ENCODE measurements around the gene LRIG2.
"Not testable (repeated sequence)": the region's sequence is repeated elsewhere in the genome, so short reads cannot be mapped to it uniquely, and the experiment has no call there.

The LRIG2 gene, protein sequence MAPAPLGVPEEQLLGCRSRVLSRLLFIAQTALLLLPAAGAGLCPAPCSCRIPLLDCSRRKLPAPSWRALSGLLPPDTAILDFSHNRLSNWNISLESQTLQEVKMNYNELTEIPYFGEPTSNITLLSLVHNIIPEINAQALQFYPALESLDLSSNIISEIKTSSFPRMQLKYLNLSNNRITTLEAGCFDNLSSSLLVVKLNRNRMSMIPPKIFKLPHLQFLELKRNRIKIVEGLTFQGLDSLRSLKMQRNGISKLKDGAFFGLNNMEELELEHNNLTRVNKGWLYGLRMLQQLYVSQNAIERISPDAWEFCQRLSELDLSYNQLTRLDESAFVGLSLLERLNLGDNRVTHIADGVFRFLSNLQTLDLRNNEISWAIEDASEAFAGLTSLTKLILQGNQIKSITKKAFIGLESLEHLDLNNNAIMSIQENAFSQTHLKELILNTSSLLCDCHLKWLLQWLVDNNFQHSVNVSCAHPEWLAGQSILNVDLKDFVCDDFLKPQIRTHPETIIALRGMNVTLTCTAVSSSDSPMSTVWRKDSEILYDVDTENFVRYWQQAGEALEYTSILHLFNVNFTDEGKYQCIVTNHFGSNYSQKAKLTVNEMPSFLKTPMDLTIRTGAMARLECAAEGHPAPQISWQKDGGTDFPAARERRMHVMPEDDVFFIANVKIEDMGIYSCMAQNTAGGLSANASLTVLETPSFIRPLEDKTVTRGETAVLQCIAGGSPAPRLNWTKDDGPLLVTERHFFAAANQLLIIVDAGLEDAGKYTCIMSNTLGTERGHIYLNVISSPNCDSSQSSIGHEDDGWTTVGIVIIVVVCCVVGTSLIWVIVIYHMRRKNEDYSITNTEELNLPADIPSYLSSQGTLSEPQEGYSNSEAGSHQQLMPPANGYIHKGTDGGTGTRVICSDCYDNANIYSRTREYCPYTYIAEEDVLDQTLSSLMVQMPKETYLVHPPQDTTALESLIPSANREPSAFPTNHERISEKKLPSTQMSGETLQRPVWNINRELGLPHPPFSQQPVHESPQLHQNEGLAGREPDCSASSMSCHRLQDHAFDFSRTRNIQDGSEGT

DNA sequence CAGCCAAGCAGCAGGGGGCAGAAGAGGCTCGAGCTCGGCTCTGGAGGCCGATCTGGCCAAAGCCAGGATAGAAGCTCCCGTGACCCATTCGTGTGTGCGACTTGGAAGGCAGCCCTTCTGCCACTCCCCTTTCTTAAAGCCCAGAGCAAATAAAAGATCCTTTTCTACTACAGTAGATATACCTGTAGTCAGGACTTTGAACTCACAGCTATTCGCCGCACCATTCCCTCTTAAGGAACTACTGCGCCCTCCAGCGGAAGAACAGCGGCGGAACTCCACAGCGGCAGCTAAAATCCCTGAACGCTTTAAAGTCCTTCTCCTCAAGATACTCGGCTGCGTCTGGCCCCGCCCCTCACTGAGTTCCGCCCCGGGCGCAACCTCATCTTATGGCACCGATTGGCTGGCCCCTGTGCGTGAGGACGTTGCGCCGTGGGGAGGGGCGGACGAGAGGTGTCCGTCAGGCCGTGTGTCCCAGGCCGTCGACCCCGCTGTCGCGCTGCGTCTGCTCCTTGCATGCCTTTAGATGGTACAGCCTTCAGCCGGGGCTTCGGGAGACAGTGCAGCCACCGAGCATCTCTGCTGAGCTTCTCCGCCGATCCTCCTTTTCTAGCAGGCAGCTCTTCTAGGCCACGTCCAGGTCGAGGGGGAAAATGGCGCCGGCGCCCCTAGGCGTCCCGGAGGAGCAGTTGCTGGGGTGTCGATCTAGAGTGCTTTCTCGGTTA lies at the start of gene LRIG2:
Gene LRIG2, plus strand, starts transcription at position 442 of the 722 bp plus-strand sequence. Its CDS starts 209 bp downstream, at position 651.
- peak; percentile 98 for DNase-seq

GRCh38 chr1:113023316-113023715 lies 49.7 kb upstream of the LRIG2 start:
- not testable (repeated sequence) for DNase-seq, ATAC-seq

More for the DNA sequence above, at the start of gene LRIG2:
- ATAC-seq, result peak; percentile 99

GRCh38 chr1:113027007-113027406 lies 46.0 kb upstream of the LRIG2 start:
- DNase-seq (no peak), ATAC-seq (no peak)

DNA sequence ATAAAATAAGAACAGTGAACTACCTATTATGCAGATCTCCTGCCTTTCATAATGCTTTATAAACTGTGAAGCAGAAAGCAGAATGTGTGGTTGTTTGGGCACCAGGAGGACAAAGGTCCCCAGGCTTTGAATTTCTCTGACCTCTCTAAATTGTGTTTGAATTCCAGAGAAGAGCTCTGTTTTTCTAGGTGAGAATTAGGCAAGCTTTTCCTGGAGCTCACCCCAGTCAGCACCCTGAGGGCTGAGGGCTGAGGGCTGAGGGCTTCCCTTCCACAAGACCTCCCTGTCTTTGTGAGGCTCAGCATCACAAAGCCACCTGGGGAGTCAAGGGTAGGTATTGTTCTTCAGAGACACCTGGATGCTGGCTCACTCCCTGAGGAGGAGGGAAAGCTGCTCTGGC lies 45.5 kb upstream of the LRIG2 start:
- ATAC-seq (no peak), DNase-seq (no peak)

DNA sequence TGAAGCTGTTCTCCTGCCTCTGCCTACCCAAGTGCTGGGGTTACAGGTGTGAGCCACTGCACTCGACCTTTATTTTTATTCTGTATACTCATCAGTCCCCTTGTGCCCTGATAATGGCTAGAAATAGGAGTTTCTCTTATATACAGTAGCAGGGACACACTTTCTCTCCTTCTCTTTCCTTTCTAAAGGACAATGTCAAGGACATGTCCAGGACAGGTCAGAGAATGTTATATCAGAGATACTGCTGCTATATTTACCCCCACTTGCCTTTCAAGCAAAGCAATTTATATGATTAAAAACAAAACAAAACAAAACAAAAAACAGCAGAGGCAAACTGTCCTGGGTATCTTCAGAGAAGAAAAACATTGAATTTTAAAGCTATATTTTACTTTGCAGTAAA lies 43.2 kb upstream of the LRIG2 start:
- DNase-seq (no peak), ATAC-seq (no peak)

GRCh38 chr1:113031171-113031933 lies 41.6 kb upstream of the LRIG2 start:
- ATAC-seq, result no peak
- no peak for DNase-seq

- no peak for DNase-seq
- ATAC-seq, result no peak
These were observed 37.9 kb upstream of the LRIG2 start for GRCh38 chr1:113035086-113035485.

GRCh38 chr1:113036639-113037321 lies 36.2 kb upstream of the LRIG2 start:
- ATAC-seq (no peak), DNase-seq (no peak)

- no peak for DNase-seq
- no peak for ATAC-seq
These were observed 33.0 kb upstream of the LRIG2 start for GRCh38 chr1:113040041-113040440.

- DNase-seq (no peak), ATAC-seq (no peak)
These were observed 32.1 kb upstream of the LRIG2 start for GRCh38 chr1:113040718-113041412.

DNA sequence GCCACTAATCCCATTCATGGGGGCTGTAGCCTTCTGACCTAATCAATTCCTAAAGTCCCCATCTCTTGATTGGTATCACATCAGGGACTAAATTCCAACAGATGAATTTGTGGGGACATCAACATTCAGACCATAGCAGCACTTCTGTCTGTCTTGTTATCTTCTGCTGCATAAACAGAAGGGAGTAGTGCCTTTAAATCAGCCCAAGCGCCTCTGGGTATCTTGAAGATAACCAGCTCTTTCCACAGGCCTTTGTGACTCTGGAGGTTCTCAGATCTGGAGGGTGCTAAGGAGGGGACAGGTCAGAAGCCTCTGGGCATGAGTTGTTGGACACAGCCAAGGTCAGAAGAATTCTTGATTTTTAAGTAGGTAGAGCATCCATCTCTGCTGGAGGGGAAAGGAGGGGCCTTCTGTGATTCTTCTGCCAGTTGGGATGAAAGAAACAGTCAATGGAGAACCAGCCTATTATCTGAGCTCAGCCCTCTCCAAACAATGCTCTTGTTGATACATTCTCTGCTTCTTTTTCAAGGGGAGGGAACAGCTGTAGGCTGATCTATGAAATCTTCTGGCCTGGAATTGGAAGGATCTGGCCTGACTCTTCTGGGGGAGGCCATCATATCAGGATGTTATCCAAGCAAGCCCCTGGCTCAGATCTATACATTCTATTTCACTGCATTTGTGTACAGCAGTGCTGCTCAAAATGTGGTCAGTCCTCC lies 31.3 kb upstream of the LRIG2 start:
- DNase-seq (no peak), ATAC-seq (no peak)

- ATAC-seq, result peak; percentile 10
- peak; percentile 35 for DNase-seq
These were observed 30.5 kb upstream of the LRIG2 start for GRCh38 chr1:113042285-113043143.

DNA sequence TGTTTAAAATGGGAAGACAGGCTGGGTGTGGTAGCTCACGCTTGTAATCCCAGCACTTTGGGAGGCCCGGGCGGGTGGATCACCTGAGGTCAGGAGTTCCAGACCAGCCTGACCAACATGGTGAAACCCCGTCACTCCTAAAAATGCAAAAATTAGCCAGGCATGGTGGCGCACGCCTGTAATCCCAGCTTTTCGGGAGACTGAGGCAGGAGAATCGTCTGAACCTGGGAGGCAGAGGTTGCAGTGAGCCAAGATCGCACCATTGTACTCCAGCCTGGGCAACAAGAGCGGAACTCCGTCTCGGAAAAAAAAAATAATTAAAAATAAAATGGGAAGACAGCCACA lies 29.9 kb upstream of the LRIG2 start:
- ATAC-seq, DNase-seq: not testable (repeated sequence)

DNA sequence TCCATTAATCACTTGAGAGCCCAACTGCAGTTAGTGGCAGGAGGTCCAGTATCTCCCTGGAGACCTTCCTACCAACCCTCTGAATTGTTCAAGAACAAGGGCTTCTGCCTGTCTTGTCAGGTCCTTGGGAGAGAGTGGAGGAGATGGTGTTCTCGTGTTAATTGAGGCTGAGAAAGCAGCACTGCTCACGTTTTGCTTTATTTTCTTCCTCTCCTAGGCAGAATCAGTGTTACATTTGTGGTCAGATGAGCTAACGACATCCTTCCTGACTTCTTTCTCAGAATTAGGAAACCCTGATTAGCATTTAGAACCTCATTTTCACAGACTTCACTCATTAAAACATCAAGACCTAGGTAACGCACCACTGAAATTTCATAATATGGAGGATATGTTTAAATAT lies 26.4 kb upstream of the LRIG2 start:
- DNase-seq (no peak), ATAC-seq (peak; percentile 62)

DNA sequence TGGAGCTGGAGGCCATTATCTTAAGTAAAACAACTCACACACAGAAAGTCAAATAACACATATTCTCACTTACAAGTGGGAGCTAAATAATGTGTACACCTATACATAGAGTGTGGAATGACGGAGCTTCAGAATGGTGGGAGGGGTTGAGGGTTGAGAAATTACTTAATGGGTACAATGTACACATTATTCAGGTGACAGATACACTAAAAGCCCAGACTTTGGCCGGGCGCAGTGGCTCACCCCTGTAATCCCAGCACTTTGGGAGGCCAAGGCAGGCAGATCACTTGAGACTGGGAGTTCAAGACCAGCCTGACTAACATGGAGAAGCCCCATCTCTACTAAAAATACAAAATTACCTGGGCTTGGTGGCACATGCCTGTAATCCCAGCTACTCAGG lies 24.9 kb upstream of the LRIG2 start:
- no peak for ATAC-seq
- no peak for DNase-seq

DNA sequence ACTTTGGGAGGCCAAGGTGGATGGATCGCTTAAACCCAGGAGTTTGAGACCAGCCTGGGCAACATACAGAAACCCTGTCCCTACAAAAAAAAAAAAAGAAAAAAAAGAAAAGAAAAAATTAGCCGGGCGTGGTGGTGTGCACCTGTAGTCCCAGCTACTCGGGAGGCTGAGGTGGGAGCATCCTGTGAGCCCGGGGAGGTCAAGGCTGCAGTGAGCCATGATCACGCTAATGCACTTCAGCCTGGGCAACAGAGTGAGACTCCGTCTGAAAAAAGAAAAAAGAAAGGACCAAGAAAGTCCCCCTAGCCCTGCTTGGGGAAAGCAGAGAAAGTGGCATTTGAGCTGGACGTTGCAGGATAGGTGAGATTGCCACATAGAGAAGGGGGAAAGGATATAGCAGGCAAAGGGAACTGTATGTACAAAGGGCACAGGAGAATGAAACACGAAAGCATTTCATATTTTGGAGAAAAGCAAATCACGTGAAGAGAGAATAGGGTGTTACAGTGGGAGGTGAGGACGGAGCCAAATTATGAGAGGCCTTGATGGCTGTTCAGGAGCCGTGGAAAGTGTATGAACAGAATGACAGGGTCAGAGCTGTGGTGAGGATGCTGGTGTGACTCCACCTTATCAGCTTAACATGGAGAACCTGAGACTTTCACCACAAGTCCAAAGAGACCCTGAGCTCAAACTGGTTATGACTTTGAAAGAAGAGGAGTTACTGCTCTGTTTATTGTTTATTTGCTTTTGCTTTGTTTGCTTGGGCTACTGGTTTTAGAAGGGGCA lies 19.5 kb upstream of the LRIG2 start:
- ATAC-seq, result no peak
- DNase-seq, result no peak

GRCh38 chr1:113055570-113055969 lies 17.4 kb upstream of the LRIG2 start:
- DNase-seq (no peak), ATAC-seq (no peak)

DNA sequence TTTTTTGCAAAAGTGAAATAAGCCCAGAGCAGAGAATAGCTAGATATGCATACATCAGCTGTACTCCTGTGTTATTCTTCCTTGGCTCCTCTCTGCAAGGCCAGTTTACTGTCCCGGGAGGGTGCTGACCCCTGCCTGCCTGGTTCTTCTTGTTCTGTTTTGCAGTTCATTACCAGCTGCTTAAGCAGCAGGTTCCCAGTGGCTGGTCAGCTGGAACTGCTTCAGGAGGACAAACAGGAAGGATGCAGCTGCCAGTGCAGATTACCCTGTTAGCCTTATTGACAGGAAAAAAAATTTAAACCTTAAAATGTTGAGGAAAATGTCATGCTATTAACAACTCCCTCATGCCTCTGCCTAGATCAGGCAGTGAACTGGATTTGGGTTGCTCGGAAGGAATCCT lies 16.0 kb upstream of the LRIG2 start:
- ATAC-seq, result no peak
- DNase-seq, result no peak

All from stimulated activated naive CD8-positive, alpha-beta T cell treated with anti-CD3 and anti-CD28 coated beads, Interleukin-15, Interleukin-2, amounts not matched to agents 100 U/mL and 50 U/mL, for 24 hours (primary cell).